Fibroblast of lung (primary cell): ENCODE data around the gene ZFTA. TPM values are rescaled to one million over a fixed set of nuclear protein-coding genes. Genes with fewer than 3 reads are reported as not detected.

Experiments used
- DNase-seq, 2 donors: peaks; one replicate each; pipeline versions ENCODE4 v3.0.0 to v3.0.0-alpha.2; 2010; ENCODE audit warnings: low read depth in 2 of 2
- H2AFZ ChIP-seq: 2 replicates; pipeline ENCODE4 v1.5.1; 2012; ENCODE audit warnings: low read length, control low read depth, inconsistent platforms
- H3K27ac ChIP-seq: 2 replicates; pipeline ENCODE4 v1.5.1; 2011; ENCODE audit warnings: low read length, control low read depth; ENCODE audit not compliant: insufficient read depth
- H3K27me3 ChIP-seq: 2 replicates; pipeline ENCODE4 v1.5.1; 2011; ENCODE audit warnings: mild to moderate bottlenecking, low read length; ENCODE audit not compliant: control insufficient read depth, insufficient read depth
- H3K36me3 ChIP-seq: 2 replicates; pipeline ENCODE4 v1.5.1; 2011; ENCODE audit warnings: low read length; ENCODE audit not compliant: control insufficient read depth, insufficient read depth
- H3K4me1 ChIP-seq: 2 replicates; pipeline ENCODE4 v1.5.1; 2011; ENCODE audit warnings: low read length; ENCODE audit not compliant: control insufficient read depth, insufficient read depth; ENCODE audit errors: extremely low read depth
- H3K4me2 ChIP-seq: 2 replicates; pipeline ENCODE4 v1.5.1; 2011; ENCODE audit warnings: low read length, control low read depth; ENCODE audit not compliant: insufficient read depth; ENCODE audit errors: extremely low read depth
- H3K4me3 ChIP-seq, 4 experiments: fragments of 200-600 bp in 1 of 4; sonication (generic) in 1 of 4; replicated peaks in 1 of 4; 2 replicates each; pipeline ENCODE4 v1.5.1; 2011 to 2016; ENCODE audit warnings: low read length in 4 of 4, low read depth in 3 of 4, mild to moderate bottlenecking in 3 of 4, control low read depth in 2 of 4, inconsistent platforms in 1 of 4, mixed read lengths in 1 of 4; ENCODE audit not compliant: insufficient read depth in 1 of 4; ENCODE audit errors: control extremely low read depth in 1 of 4
- H3K79me2 ChIP-seq: 2 replicates; pipeline ENCODE4 v1.5.1; 2012; ENCODE audit warnings: mild to moderate bottlenecking, low read length, inconsistent platforms; ENCODE audit not compliant: control insufficient read depth, insufficient read depth
- H3K9ac ChIP-seq: 2 replicates; pipeline ENCODE4 v1.5.1; 2011; ENCODE audit warnings: mild to moderate bottlenecking, low read length, control low read depth; ENCODE audit not compliant: insufficient read depth
- H3K9me3 ChIP-seq: 2 replicates; pipeline ENCODE4 v1.5.1; 2012; ENCODE audit warnings: low read depth, low read length; ENCODE audit not compliant: control insufficient read depth, insufficient read depth
- H4K20me1 ChIP-seq: 2 replicates; pipeline ENCODE4 v1.5.1; 2011; ENCODE audit warnings: low read length; ENCODE audit not compliant: control insufficient read depth, insufficient read depth; ENCODE audit errors: extremely low read depth
- CTCF ChIP-seq, 2 donors: IDR thresholded peaks in 1 of 2; conservative IDR thresholded peaks in 1 of 2; 1 replicate in 1 of 2; 2 replicates in 1 of 2; pipeline ENCODE4 v1.5.1; 2011 to 2012; ENCODE audit warnings: low read length in 2 of 2, control low read depth in 1 of 2, inconsistent platforms in 1 of 2, low read depth in 1 of 2, mild to moderate bottlenecking in 1 of 2
- EZH2 ChIP-seq: IDR thresholded peaks from 2 replicates; pipeline ENCODE4 v1.5.1; 2012; ENCODE audit warnings: low read length, control low read depth, mild to moderate bottlenecking; ENCODE audit errors: missing control alignments
- polyA plus RNA-seq, 2 donors: library from polyadenylated mRNA; depleted of rRNA in 1 of 2; stranded (reverse) in 1 of 2; unstranded in 1 of 2; fragments of >200 nt; gene quantifications; 2 replicates each; pipeline ENCODE4 v1.2.1, GENCODE V29; 2011 to 2012; ENCODE audit warnings: missing spikeins in 1 of 2
- total RNA-seq: library from RNA; depleted of rRNA; stranded (reverse); fragments of >200 nt; gene quantifications from 2 replicates; pipeline ENCODE4 v1.2.1, GENCODE V29; 2014

Gene ZFTA
- total and polyA plus RNA-seq, 2 donors (not counting 1 experiment from before 2014, with no cell fraction given) = 5.4 to 12.9 TPM

- no peak for DNase-seq
- H3K4me3 ChIP-seq = no peak overlapping the region
- H3K4me2 ChIP-seq = no peak overlapping the region
- H2AFZ ChIP-seq = no peak overlapping the region
- H3K4me1 ChIP-seq = peaks cover 7% of the 10 kb centered on the region
- H3K79me2 ChIP-seq = peaks cover 40% of the 10 kb centered on the region
- TF ChIP-seq CTCF (conservative IDR thresholded peaks at IDR 0.05 in 1 of 2, IDR thresholded peaks at IDR 0.05 in 1 of 2; ENCODE audit: low read depth in 1 of 2, low read length in 2 of 2) (no peak), EZH2 (no peak)
- peaks cover 15% of the 10 kb centered on the region for H3K36me3 ChIP-seq
- H3K9me3 ChIP-seq = no peaks in the 10 kb centered on the region
- no peak overlapping the region for H3K9ac ChIP-seq
- no peaks in the 10 kb centered on the region for H3K27me3 ChIP-seq
- no peaks in the 10 kb centered on the region for H4K20me1 ChIP-seq
- H3K27ac ChIP-seq = no peak overlapping the region
Measured at GRCh38 chr11:63816166-63816565, 47.6 kb upstream of the ZFTA start.

DNA sequence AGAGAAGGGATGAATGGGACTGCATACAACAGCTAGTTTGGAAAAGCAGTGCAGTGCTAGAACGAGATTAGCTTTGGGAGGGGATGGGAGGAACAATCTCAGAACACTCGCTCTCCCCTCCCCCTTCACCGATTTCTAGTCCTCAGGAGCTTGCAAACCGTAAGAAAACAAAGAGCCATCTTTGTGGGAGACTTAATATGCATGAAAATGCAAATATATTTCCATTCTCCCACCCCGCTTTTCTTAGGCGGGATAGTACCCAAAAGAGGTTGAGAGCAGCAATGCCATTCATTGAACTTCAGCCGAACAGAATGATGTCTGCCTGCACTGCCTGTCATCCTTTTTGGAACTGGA is 45.8 kb upstream of the ZFTA start:
- no peak overlapping the region for H2AFZ ChIP-seq

More for the DNA sequence above, 45.8 kb upstream of the ZFTA start:
- Histone ChIP-seq H3K4me1 (peaks cover 7% of the 10 kb centered on the region), H3K4me3 (peak overlapping the region; percentile 88 to 95 (median 91)), H4K20me1 (no peaks in the 10 kb centered on the region), H3K27me3 (no peaks in the 10 kb centered on the region), H3K4me2 (peak overlapping the region; percentile 82), H3K27ac (no peak overlapping the region), H3K79me2 (peaks cover 40% of the 10 kb centered on the region), H3K9me3 (no peaks in the 10 kb centered on the region), H3K9ac (peak overlapping the region; percentile 79), H3K36me3 (peaks cover 13% of the 10 kb centered on the region)
- peak in 1 of 2 donors; percentile 9 for DNase-seq
- no peak for TF ChIP-seq EZH2
- TF ChIP-seq CTCF (conservative IDR thresholded peaks at IDR 0.05 in 1 of 2, IDR thresholded peaks at IDR 0.05 in 1 of 2; ENCODE audit: low read depth in 1 of 2, low read length in 2 of 2) = no peak
